A204.1 (cell line): Measurements from ENCODE around the gene UPK3BL2.
"Not testable (repeated sequence)": the region's sequence is repeated elsewhere in the genome, so short reads cannot be mapped to it uniquely, and the experiment has no call there.

Experiments used
- FAIRE-seq: peaks from 2 replicates; lab custom pipeline; 2012; peaks lifted over from hg19 to GRCh38; lab: Jason Lieb, UNC

Gene UPK3BL2

GRCh38 chr7:102493220-102493935 is 50.1 kb downstream of the UPK3BL2 start:
- not testable (repeated sequence) for FAIRE-seq

- FAIRE-seq: not testable (repeated sequence)
These were observed 52.9 kb downstream of the UPK3BL2 start for GRCh38 chr7:102490529-102491075.
